Esophagus mucosa (tissue), 1 donor: Measurements from ENCODE around the gene RNF213. TPM values are rescaled to one million over a fixed set of nuclear protein-coding genes. Genes with fewer than 3 reads are reported as not detected.
"Not testable (repeated sequence)": the region's sequence is repeated elsewhere in the genome, so short reads cannot be mapped to it uniquely, and the experiment has no call there.

Experiments
- ATAC-seq: fragments of 200-7000 bp; cut with Tn5 transposase; one replicate; pipeline ENCODE4 v1.9.1; 2020
- total RNA-seq: library from RNA; stranded (reverse); gene quantifications from one replicate; pipeline ENCODE4 v1.2.4, GENCODE V29; 2023
- donor health status: DM: yes; HTN: yes; CAD: no.

RNF213 gene
- total RNA-seq, 1 donor from 2014 or later = 59.9 TPM

- ATAC-seq = no peak
These were observed 6.8 kb upstream of the RNF213 start for GRCh38 chr17:80253631-80254395.

DNA sequence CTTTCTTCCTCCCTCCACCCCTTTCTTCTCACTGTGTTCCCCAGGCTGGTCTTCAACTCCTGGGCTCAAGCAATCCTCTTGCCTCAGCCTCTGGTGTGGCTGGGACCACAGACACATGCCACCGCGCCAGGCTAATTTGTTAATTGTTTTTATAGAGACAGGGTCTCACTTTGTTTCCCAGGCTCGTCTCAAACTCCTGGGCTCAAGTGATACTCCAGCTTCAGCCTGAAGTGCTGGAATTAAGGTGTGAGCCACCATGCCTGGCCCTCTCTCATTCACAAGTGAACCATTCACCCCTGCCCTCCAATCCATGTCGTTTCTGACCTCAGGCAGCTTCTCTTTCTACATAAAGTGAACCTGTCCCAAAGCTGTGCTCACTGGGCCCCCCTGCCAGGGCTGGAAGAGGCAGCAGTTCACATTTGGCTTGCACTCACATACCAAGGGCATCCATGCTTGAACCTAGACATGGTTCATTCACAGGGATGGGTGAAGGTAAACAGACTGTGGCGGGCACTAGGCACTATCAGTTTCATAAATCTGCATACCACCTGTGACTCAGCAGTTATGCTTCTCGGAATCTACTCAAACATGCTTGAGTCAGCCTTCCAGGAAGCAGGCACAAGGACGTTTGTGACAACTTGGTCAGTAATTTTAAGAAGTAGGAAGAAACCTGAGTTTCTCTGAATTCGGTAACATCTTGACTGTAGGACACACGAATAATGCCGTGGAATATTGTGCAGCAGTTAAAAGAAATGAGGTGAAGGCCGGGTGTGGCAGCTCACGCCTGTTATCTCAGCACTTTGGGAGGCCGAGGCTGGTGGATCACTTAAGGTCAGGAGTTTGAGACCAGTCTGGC, 6.0 kb upstream of the RNF213 start:
- peak; percentile 86 for ATAC-seq

- ATAC-seq = no peak
These were observed 4.7 kb upstream of the RNF213 start for GRCh38 chr17:80256034-80256350.

GRCh38 chr17:80257716-80258213, 2.9 kb upstream of the RNF213 start:
- ATAC-seq = no peak

GRCh38 chr17:80258296-80258695, 2.4 kb upstream of the RNF213 start:
- ATAC-seq = not testable (repeated sequence)

DNA sequence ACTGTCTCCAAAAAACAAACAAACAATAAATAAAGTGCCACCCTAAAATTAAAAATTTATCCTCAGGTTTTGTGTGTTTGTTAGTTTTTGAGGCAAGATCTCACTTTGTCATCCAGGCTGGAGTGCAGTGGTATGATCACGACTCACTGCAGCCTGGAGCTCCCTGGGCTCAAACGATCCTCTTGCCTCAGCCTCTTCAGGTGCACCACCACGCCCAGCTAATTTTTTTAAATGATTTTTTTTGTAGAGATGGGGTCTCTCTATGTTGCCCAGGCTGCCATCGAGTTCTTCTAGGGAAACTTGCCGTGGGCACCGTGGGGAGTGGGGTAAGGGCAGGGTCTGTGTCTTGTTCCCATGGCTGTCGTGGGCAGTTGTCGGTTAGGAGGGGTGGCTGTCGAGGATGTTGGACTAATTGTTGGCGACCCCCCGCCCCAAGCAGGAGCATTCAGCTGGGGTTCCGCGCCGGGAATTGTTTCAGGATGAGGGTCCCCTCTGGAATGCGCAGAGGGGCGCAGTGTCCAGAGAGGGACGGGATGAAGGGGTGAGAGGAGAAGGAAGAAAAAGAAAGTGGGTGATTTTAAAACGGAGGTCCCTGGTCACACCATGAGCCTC, 1.1 kb upstream of the RNF213 start:
- ATAC-seq = no peak

DNA sequence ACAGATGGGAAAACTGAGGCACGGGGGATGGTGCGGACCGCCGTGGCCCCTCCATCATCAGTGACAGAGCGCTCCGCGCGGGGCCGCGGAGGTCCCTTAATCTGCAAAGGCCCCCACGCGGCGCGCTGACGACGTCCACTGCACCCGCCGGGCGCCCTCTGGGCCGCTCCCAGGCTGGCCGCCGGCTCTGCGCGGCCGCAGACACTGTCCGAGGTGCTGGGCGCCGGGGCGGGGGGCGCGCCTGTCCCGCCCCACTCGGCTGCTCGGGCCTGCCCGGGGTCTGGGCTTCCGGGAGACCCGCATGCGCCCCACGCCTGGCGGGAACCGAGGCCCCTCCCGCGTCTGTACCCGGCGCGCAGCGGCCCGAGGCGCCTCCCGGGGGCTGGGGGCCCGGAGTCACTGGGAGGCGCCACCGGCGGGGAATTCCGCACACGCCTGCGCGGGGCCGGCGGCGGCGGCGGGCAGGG, 550 bp upstream of the RNF213 start:
- ATAC-seq = peak; percentile 62

DNA sequence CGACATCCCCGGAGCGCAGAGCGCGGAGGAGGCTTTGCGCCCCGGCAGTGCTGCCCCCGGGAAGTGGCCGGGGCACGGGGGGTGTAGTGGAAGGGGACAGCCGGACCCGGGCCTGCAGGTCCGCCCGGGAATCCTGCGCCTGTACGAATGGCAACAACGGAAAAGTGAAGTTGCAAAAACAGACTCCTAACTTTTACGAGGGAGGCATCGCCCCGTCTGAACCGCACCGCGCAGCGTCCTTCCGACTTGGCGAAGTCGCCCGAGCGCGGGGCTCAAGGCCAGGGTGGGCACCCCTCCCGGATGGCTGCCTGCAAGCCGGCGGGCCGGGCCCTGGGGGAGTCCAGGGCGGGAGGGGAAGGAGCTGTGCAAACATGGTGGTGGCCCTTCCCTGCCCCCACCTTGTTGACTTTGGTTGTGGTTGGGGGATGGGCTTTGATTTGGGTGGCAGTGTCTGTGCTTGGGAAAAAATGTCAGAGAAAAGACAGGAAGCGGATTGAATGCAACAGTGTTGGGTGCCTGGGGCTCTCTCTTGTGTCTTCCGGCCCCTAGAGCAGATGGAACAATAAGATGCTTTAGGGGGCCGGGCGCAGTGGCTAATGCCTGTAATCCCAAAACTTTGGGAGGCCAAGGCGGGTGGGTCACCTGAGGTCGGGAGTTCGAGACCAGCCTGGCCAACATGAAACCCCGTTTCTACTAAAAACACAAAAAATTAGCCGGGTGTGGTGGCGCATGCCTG, 675 bp downstream of the RNF213 start:
- peak; percentile 22 for ATAC-seq

GRCh38 chr17:80261895-80262279, 1.2 kb downstream of the RNF213 start:
- ATAC-seq = no peak

DNA sequence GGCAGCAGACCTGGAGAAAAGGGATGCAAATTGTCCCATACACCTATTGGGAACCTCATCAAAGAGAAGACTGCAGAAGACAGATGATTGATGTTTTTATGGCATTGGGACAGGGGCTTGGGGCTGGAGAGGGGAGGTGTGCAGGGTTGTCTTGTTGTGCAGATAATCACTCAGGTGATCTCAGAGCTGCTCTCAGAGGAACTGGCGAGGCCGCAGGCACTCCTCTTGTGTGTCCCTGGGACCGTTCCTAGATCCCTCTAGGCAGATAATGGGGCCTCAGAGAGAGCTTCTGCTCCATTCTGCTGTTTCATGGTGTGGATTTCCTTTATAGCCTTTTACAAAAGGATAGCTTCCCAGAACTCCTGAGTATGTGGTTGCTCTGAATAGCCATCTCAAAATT, 1.6 kb downstream of the RNF213 start:
- ATAC-seq = no peak

DNA sequence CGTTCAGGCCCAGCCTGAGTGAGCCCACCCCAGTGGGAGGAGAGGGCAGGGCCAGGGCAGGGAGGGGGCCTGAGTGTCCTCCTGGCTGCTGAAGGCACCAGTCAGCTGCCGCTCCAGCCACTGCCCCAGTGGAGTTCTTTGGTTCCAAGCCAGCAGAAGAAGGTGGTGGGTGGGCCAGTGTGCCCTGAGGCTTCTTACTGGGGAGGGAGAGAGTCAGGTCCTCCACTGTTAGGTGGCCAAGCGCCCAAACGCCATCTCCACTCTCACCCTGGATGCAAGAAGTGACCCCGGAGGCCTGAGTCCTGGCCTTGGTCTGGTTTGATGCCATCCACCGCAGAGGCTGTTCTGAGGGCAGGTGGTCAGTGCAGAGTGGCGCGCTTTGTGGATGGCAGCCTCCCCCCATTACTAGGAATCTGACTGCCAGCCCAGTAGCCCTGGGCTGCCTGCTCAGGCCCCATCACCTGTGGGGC, 2.2 kb downstream of the RNF213 start:
- peak; percentile 9 for ATAC-seq

DNA sequence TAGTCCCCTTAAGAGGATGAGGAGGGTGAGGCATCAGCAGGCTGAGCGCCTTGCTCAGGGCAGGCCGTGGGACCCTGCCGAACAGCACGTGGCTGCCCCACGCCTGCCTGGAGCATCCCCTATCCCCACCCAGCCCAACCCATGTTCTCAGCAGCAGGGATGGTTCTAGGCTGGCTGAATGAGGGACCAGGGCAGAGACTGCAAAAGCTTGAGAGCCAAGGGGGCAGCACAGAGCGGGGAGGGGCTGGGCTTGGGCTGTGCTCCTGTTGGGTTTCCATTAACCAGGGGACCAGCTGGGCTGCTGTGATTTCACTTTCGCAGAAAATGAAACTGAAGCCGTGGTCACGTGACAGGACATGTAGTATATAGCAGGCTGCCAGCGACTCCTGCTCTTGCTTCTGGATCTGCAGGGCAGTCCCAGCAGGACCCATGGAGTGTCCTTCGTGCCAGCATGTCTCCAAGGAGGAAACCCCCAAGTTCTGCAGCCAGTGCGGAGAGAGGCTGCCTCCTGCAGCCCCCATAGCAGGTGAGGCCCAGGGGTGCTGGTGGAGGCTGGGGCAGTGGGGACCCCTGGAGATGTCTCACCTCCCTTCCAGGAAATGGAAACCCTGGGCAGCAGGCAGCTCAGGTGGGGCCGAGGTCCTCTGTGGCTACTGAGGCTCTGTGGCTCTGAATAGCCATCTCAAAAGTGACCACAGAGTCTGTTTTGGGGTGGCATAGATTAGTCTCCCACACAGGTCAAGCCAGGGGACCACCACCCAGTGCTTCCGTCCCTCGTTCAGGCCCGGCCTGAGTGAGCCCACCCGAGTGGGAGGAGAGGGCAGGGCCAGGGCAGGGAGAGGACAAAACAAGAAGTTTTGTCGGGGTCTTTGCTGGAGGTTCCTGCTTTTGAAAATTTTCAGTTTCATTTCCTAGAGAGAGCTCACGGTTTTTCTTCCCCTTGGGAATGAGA, 2.9 kb downstream of the RNF213 start:
- peak; percentile 50 for ATAC-seq

- ATAC-seq = no peak
These were observed 3.8 kb downstream of the RNF213 start for GRCh38 chr17:80264205-80265075.

GRCh38 chr17:80265205-80266068, 4.8 kb downstream of the RNF213 start:
- ATAC-seq = no peak

- ATAC-seq = no peak
These were observed 6.7 kb downstream of the RNF213 start for GRCh38 chr17:80267391-80267790.

DNA sequence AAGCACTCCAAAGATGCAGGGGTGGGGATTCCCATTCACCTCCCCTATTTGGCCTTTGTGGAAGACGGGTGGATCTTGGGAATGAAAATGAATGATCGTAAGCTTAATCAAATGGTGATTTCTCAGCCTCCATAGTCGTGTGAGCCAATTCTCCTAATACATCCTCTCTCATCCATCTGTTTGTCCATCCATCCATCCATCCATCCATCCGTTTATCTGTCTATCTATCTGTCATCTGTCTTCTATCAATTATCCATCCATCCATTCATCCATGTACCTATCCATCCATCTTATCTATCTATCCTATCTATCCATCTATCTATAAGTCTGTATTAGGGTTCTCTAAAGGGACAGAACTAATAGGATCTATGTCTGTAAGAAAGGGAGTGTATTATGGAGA, 7.8 kb downstream of the RNF213 start:
- ATAC-seq = no peak

- ATAC-seq = no peak
These were observed 8.8 kb downstream of the RNF213 start for GRCh38 chr17:80269405-80269807.

DNA sequence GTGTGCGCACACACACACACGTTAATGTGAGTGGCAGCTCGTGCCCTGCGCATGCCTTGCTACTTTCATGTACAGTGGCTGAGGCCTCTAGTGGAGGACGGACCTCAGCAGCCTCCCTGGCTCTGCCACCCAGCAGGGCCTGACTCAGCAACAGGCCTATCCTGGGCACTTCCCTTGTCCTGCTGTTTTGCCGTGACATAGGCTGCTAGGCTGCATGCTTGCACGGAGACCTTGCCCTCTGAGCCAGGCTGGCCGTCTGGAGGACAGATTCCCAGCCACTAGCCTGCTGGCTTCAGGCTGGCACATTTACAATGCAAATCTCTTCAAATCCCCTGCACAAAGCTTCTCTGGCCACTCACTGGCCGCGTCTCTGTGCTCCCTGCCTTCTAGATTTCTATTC, 9.5 kb downstream of the RNF213 start:
- no peak for ATAC-seq

DNA sequence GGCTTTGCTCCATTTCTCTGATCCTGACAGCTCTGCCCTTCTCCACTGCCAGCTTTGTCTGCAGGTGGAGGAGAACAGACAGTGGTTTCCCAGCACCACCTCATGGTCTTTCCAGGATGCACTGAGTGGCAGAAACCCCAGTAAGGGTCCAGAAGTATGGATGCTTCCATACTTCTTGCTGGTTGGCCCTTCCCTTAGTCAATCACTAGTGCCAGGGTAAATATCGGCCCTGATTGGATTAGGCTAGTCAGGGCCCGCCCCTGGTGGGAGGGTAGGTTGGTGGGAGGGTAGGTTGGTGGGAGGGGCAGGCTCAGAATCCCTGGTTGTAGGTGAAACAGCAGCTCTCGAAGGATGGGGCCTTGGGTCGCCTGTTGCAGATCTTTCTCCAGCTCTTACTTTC, 10.2 kb downstream of the RNF213 start:
- ATAC-seq = peak; percentile 66
